Mesothelial cell of epicardium (in vitro differentiated cells): Measurements from ENCODE around the gene CNKSR3. TPM values are rescaled to one million over a fixed set of nuclear protein-coding genes. Genes with fewer than 3 reads are reported as not detected.

ENCODE experiments used
- DNase-seq, 2 experiments: peaks; one replicate each; pipeline ENCODE4 v3.0.0; 2021; ENCODE audit warnings: low spot score in 2 of 2; ENCODE audit not compliant: unreplicated experiment in 2 of 2
- H3K27ac Mint-ChIP-seq: 2 replicates; pipeline ENCODE4 v1.8.0; 2021; ENCODE audit warnings: mixed read lengths
- H3K27me3 Mint-ChIP-seq: 2 replicates; pipeline ENCODE4 v1.8.0; 2021; ENCODE audit warnings: low read depth, mixed read lengths
- H3K36me3 Mint-ChIP-seq: 2 replicates; pipeline ENCODE4 v1.8.0; 2021; ENCODE audit warnings: mixed read lengths
- H3K4me1 Mint-ChIP-seq: 2 replicates; pipeline ENCODE4 v1.8.0; 2021; ENCODE audit warnings: mixed read lengths
- H3K4me3 Mint-ChIP-seq: 2 replicates; pipeline ENCODE4 v1.8.0; 2021; ENCODE audit warnings: mild to moderate bottlenecking, moderate library complexity, mixed read lengths
- H3K9me3 Mint-ChIP-seq: 2 replicates; pipeline ENCODE4 v1.8.0; 2021; ENCODE audit warnings: mixed read lengths
- total RNA-seq: library from RNA; stranded (reverse); gene quantifications from 3 replicates; pipeline ENCODE4 v1.2.1, GENCODE V29; 2021
- TF ChIP-seq, protein P1 (sequence below): fragments of 200-600 bp; sonication (generic); IDR thresholded peaks from one replicate; pipeline ENCODE4 v1.5.0; 2021; ENCODE audit warnings: antibody characterized with exemption; ENCODE audit not compliant: unreplicated experiment

The CNKSR3 gene
- total RNA-seq, 1 donor from 2014 or later, result 13.4 TPM

DNA sequence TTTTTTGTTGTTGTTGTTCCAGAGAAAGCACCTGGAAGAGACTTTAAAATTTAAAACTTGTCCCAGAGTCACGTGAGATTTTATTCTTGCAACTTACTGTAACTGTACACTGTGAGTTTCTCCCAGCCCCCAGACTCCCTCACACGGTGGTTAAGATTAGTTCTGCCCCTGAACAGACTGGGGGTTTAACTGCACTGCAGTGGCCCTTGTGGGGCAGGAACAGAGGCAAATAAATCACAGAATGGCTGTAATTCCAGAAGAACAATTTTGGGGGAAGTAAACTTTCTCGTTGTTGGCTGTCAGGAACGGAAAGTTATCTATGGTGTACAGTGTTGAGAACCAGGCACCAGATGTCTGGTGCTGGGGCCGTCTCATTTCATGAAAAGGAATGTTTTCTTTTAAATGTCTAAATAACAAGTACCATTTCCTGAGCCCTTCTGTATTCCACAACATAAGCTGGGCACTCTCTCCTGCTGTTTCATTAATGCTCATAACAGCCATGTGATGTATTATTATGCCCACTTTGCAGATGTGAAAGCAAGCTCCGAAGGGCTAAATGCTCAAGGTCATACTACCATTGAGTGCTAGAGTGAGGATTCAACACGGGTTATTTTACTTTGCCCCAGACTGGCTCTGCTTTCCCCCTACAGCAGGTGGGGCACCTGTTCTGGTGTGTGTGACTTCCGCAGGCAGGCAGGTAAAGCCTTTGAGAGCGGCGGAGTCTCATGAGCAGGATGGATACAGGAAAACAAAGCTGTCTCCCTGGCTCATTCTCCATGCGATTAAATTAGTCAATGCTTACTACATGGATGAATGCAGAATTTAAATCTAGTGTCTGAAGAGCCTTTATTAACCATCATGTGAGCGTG lies 30.5 kb downstream of the CNKSR3 start:
- peak overlapping the region; percentile 62 for H3K4me3 Mint-ChIP-seq
- peak overlapping the region; percentile 98 for H3K27ac Mint-ChIP-seq
- no peaks in the 10 kb centered on the region for H3K27me3 Mint-ChIP-seq
- TF ChIP-seq, protein P1, sequence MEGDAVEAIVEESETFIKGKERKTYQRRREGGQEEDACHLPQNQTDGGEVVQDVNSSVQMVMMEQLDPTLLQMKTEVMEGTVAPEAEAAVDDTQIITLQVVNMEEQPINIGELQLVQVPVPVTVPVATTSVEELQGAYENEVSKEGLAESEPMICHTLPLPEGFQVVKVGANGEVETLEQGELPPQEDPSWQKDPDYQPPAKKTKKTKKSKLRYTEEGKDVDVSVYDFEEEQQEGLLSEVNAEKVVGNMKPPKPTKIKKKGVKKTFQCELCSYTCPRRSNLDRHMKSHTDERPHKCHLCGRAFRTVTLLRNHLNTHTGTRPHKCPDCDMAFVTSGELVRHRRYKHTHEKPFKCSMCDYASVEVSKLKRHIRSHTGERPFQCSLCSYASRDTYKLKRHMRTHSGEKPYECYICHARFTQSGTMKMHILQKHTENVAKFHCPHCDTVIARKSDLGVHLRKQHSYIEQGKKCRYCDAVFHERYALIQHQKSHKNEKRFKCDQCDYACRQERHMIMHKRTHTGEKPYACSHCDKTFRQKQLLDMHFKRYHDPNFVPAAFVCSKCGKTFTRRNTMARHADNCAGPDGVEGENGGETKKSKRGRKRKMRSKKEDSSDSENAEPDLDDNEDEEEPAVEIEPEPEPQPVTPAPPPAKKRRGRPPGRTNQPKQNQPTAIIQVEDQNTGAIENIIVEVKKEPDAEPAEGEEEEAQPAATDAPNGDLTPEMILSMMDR, result no peak
- no peak for DNase-seq
- peaks cover 56% of the 10 kb centered on the region for H3K4me1 Mint-ChIP-seq
- H3K9me3 Mint-ChIP-seq, result no peaks in the 10 kb centered on the region
- peaks cover 2% of the 10 kb centered on the region for H3K36me3 Mint-ChIP-seq

DNA sequence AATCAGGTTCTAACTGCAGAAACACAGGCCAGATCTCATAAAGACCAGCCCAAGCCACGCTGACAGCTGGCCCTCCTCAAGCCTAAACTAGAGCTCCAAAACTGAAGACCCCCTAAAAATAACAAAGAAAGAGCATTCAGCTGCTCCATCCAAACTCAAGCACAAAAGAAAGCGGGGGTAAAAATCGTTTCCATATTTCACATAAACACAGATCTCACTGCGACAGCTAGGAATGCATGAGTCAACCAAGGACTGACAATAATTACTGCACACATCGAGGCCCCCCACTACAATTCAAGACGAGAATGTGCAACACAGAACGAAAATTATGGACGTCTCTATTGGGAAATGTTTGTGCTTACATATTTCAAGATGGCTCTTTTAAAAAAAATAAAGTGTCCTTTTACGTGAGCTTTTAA lies 31.1 kb downstream of the CNKSR3 start:
- peak overlapping the region; percentile 62 for H3K4me3 Mint-ChIP-seq
- peak overlapping the region; percentile 98 for H3K27ac Mint-ChIP-seq
- TF ChIP-seq, protein P1, result no peak
- H3K27me3 Mint-ChIP-seq, result no peaks in the 10 kb centered on the region
- no peak for DNase-seq
- no peaks in the 10 kb centered on the region for H3K9me3 Mint-ChIP-seq
- H3K4me1 Mint-ChIP-seq, result peaks cover 58% of the 10 kb centered on the region
- peaks cover 2% of the 10 kb centered on the region for H3K36me3 Mint-ChIP-seq

DNA sequence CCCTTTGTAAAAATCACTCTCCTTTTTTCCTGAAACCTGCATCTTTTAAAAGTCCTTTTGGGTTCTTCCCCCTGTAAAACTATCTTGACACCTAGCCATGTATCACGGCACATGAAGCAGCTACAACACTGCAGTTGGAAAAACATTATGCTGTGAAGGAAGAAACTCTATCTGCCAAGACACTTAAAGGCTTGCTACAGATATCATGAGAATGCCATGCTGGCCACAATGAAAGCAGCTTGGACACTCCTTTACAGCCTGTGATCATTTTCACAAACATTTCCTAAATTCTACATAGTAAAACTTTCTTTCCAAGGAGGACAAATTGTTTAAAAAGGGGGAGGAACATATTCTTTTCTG lies 31.8 kb downstream of the CNKSR3 start:
- H3K4me1 Mint-ChIP-seq, result peaks cover 58% of the 10 kb centered on the region
- H3K36me3 Mint-ChIP-seq, result peaks cover 2% of the 10 kb centered on the region
- no peak overlapping the region for H3K4me3 Mint-ChIP-seq
- peak overlapping the region; percentile 98 for H3K27ac Mint-ChIP-seq
- no peak for DNase-seq
- TF ChIP-seq, protein P1, result no peak
- H3K9me3 Mint-ChIP-seq, result no peaks in the 10 kb centered on the region
- H3K27me3 Mint-ChIP-seq, result no peaks in the 10 kb centered on the region

DNA sequence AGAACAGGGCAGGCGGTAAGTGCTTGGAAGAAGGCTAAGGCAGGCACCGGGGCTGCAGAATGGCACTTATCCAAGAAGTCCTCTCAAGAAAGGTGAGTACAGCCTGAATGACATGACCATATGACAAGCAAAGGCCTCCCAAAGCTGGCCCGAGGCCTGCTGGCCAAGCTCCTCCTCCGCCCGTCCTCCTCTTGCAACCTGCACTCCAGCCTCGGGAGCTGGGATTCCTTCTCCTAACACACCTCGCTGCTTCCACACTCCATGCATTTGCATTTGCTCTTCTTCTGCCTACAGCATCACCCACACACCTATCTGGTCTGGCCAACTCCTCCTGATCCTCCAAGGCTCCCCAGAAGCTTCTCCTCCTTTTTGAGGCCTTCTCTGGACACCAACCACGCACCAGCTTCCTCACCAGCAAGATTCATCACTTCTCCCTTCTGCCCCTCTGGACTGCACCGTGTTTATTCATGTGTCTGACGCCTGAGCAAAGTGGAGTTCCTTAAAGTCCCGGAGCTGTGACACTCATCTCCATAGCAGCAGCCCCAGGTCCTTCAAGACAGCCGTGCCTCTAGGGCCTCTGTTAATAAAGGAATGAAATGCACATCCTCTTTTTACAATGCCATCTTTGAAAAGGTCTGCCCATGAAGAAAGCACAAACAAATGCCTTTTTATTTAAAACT lies 32.3 kb downstream of the CNKSR3 start:
- TF ChIP-seq, protein P1, result no peak
- H3K9me3 Mint-ChIP-seq, result no peaks in the 10 kb centered on the region
- DNase-seq, result no peak
- no peaks in the 10 kb centered on the region for H3K27me3 Mint-ChIP-seq
- no peak overlapping the region for H3K4me3 Mint-ChIP-seq
- peak overlapping the region; percentile 98 for H3K27ac Mint-ChIP-seq
- H3K36me3 Mint-ChIP-seq, result peaks cover 2% of the 10 kb centered on the region
- peaks cover 57% of the 10 kb centered on the region for H3K4me1 Mint-ChIP-seq

DNA sequence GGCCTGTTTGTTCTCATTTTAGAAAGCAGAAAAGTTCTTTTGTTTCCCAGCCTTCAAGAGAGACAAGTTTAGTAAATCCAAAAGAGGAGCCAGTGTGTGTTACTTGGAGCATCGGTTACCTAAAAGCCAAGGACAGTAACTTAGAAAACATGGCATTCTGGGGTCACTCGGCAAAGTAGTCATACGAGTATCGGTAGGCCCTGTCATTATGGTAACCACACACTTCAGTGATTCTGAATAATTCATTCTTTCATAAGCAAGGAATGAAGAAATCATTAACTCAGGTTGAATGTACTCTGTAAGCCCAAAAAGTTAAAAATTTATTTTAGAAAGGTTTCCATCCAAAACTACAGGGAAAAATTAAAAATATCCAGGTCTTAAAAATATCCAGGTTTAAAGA lies 34.0 kb downstream of the CNKSR3 start:
- H3K27ac Mint-ChIP-seq, result no peak overlapping the region
- no peaks in the 10 kb centered on the region for H3K9me3 Mint-ChIP-seq
- no peak for DNase-seq
- peaks cover 60% of the 10 kb centered on the region for H3K4me1 Mint-ChIP-seq
- no peaks in the 10 kb centered on the region for H3K27me3 Mint-ChIP-seq
- TF ChIP-seq, protein P1, result no peak
- peaks cover 2% of the 10 kb centered on the region for H3K36me3 Mint-ChIP-seq
- H3K4me3 Mint-ChIP-seq, result no peak overlapping the region
